K562 treated with DMSO at 1 percent for 24 hours (cell line): ENCODE measurements around the gene HAUS8. TPM values are rescaled to one million over a fixed set of nuclear protein-coding genes. Genes with fewer than 3 reads are reported as not detected.

Experiments
- total RNA-seq: library from RNA; unstranded; fragments of 300-600 nt; gene quantifications from 2 replicates; pipeline ENCODE4 v1.2.3, GENCODE V29; 2022; ENCODE audit warnings: low read depth; ENCODE audit not compliant: insufficient read depth

HAUS8 gene, protein sequence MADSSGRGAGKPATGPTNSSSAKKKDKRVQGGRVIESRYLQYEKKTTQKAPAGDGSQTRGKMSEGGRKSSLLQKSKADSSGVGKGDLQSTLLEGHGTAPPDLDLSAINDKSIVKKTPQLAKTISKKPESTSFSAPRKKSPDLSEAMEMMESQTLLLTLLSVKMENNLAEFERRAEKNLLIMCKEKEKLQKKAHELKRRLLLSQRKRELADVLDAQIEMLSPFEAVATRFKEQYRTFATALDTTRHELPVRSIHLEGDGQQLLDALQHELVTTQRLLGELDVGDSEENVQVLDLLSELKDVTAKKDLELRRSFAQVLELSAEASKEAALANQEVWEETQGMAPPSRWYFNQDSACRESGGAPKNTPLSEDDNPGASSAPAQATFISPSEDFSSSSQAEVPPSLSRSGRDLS
- 22.6 and 23.1 TPM in 2 replicates for total RNA-seq

GRCh38 chr19:17075035-17075863, at the start of gene HAUS8, which contains the start of gene MYO9B:
Gene HAUS8, minus strand, starts transcription at chr19:17075452. Its CDS starts 30 bp downstream, at chr19:17075422.
Gene MYO9B, plus strand, starts transcription at chr19:17075777. Its CDS starts 25,941 bp downstream, at chr19:17101718.

DNA sequence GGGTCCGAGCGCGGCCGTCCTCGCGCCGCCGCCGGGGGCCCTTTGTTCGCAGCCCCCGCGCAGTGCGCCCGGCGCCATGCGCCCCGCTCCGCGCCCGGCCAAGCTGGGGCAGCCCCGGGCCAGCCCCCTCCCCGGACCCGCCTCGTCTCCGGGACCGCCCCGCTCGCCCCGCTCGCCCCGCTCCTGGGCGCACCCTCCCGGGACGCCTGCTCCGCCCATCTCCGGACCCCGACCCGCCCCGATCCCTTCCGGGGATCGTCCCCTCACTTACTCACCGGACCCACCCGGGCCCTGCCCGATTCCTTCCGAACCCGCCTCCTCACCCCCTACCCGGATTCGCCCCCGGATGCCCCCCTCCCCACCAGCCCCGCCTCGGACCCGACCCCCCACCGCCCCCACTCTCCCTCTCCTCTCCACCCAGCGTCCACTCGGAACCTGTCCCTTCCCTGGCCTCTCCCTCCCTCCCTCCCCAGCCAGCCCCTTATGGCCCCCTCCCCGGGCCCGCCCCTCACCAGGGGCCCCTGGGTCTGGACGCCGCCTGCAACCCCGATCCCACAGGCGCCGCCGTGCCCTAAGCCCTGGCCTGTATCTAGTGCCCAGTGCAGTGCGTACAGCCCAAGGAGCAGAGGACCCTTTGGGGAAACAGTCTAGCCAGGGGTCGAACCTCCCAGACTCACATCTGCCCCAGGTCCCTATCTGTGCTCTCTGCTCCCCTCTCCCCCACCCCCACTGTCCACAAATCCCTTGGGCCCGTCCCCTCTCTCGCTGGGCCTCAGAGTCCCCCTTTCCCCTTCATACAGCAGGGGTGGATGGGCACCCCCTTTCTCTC, 48.3 kb downstream of the HAUS8 start, which contains the start of gene CPAMD8:
Gene CPAMD8 (minus strand): TSS at position 105 of the 829 bp plus-strand sequence. CDS start 168 bp downstream, outside the sequence.

Other genes with a start within 250 kb of the HAUS8 start
- 33.5 and 41.8 TPM in 2 replicates for gene SIN3B, start 246.1 kb downstream of the HAUS8 start, total RNA-seq
- 1.9 and 3.9 TPM in 2 replicates for gene F2RL3, start 186.5 kb downstream of the HAUS8 start, total RNA-seq
- 2.7 and 4.1 TPM in 2 replicates for gene CPAMD8, start 48.6 kb downstream of the HAUS8 start, total RNA-seq
- gene MYO9B, start 325 bp upstream of the HAUS8 start, total RNA-seq = 89.0 and 94.7 TPM in 2 replicates
- gene USE1, start 139.9 kb upstream of the HAUS8 start, total RNA-seq = 40.5 and 47.2 TPM in 2 replicates
- 95.8 and 110 TPM in 2 replicates for gene OCEL1, start 150.8 kb upstream of the HAUS8 start, total RNA-seq
- gene NR2F6, start 170.5 kb upstream of the HAUS8 start, total RNA-seq = 199 and 227 TPM in 2 replicates
- not detected in 2 replicates for gene USHBP1, start 189.3 kb upstream of the HAUS8 start, total RNA-seq
- 97.0 and 121 TPM in 2 replicates for gene BABAM1, start 192.0 kb upstream of the HAUS8 start, total RNA-seq
- 3.1 and 3.2 TPM in 2 replicates for gene ANKLE1, start 206.4 kb upstream of the HAUS8 start, total RNA-seq
- 54.5 and 56.1 TPM in 2 replicates for gene ABHD8, start 228.0 kb upstream of the HAUS8 start, total RNA-seq
- gene MRPL34, start 230.4 kb upstream of the HAUS8 start, total RNA-seq = 173 and 196 TPM in 2 replicates
- gene DDA1, start 234.1 kb upstream of the HAUS8 start, total RNA-seq = 112 and 122 TPM in 2 replicates